Measurements from ENCODE around the gene ZNF723.
"Not testable (repeated sequence)": the region's sequence is repeated elsewhere in the genome, so short reads cannot be mapped to it uniquely, and the experiment has no call there.

The ZNF723 gene

DNA sequence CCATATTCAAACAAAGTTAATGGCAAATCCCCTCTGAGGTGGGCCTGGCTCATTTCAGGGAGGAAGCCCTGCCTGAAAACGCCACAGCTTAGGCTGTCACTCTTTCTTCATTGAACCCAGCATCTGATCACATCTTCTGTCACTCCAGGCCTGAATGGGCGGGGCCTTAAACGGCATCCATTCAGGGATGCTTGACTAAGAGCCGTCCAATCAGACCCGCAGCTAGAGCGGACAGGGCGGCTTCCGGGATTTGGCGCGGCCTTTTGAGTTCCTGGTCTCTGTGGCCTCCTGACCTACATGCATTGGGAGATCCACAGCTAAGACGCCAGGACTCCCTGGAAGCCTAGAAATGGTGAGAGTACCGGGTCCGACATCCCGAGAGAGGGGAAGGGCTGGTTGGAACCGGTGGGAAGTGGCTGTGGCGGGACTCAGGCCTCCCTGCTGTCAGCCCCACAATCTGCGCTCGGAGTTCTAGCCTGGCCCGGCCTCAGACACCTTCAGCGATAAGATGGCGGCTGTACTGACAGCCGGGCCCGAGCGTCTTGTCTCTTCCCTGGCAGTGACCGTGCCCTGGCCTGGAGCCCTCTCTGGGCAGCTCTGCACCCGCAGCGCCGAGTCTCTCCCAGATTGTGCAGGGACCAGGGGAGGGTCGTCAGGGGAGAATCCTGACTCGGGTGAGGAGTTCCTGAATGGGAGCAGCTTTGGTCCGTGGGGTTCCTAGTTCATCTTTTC, at the start of gene ZNF723:
Gene ZNF723, plus strand, starts transcription at position 261 of the 732 bp plus-strand sequence. Its CDS starts 89 bp downstream, at position 350.
- DNase-seq (ENCODE audit: extremely low read depth in 1 of 2, low read depth in 1 of 2) = no peak

GRCh38 chr19:22783651-22784410, 48.3 kb upstream of the ZNF723 start, which contains the start of gene ZNF99:
Gene ZNF99 (minus strand): TSS chr19:22784151. CDS start chr19:22784016, 135 bp downstream.
- DNase-seq (ENCODE audit: extremely low read depth in 1 of 2, low read depth in 1 of 2) = no peak

DNA sequence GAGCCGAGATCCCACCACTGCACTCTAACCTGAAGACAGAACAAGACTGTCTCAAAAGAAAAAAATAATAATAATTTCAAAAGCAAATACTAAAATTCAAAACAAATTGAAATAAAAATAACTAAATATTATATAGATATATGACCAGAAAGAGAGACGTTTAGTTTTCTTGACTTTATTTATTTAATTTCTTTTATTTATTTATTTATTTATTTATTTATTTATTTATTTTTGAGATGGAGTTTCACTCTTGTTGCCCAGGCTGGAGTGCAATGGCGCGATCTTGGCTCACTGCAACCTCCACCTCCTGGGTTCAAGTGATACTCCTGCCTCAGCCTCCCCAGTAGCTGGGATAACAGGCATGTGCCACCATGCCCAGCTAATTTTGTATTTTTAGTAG, 39.2 kb upstream of the ZNF723 start:
- not testable (repeated sequence) for DNase-seq (ENCODE audit: extremely low read depth in 1 of 2, low read depth in 1 of 2)

GRCh38 chr19:22797040-22797439, 35.1 kb upstream of the ZNF723 start:
- DNase-seq (ENCODE audit: extremely low read depth in 1 of 2, low read depth in 1 of 2) = no peak

GRCh38 chr19:22806418-22806817, 25.7 kb upstream of the ZNF723 start:
- DNase-seq (ENCODE audit: extremely low read depth in 1 of 2, low read depth in 1 of 2) = no peak

DNA sequence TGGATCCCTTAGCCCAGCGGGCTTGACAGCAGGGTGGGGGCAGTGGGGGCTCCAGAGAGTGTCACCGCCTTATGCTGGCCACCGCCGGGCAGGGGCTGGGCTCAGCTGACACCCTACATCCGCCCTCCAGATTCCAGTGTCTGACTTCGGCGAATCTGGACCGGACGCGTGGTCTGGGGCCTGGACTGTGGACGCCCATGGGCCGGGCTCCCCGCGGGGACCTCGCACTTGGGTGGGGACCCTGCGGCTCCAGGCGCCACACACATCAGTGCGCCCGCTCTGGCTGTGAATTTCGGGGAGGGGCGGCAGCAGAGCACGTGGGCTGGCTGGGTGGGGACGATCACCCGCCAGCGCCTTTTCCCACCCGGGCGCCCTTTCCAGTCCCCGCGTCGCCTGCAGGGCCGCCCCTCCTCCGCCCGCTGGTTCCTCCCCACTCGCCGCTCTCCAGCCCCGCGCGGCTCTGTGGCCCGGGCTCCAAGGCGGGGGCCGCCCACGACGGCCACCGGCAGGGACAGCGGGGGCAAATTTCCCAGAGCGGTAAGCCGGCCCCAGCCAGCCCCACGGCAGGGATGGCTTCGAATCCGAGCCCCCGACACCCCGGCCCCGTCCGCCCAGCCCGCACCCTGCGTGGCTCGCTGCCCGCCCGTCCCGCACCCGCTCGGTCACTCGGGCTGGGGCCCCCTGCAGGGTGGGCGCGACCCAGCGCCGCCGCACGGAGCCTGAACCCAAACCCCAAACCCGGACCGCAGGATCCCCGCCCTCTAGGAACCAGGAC, 24.8 kb upstream of the ZNF723 start:
- no peak for DNase-seq (ENCODE audit: extremely low read depth in 1 of 2, low read depth in 1 of 2)

DNA sequence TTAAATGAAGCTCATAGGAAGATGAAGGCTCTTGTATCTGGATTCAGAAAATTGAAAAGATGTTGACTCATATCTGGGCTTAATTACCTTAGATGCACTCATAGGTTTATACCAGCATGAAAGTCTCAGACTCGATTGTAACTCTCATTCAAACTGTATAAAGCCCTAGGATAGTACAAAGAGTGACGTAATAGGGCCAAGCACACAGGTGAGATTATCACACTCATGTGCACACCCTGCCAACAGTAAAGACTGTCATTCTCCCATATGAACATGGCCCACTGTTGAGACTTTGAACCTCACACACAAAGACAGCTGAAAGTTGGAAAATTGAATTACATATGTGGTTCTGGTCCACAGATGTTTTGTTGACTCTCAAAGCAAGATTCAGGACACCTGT, 18.0 kb upstream of the ZNF723 start:
- DNase-seq (ENCODE audit: extremely low read depth in 1 of 2, low read depth in 1 of 2) = no peak

- no peak for DNase-seq (ENCODE audit: extremely low read depth in 1 of 2, low read depth in 1 of 2)
Measured at GRCh38 chr19:22831211-22831610, 880 bp upstream of the ZNF723 start.

- not testable (repeated sequence) for DNase-seq (ENCODE audit: extremely low read depth in 1 of 2, low read depth in 1 of 2)
Measured at GRCh38 chr19:22857713-22858320, 25.7 kb downstream of the ZNF723 start.

DNA sequence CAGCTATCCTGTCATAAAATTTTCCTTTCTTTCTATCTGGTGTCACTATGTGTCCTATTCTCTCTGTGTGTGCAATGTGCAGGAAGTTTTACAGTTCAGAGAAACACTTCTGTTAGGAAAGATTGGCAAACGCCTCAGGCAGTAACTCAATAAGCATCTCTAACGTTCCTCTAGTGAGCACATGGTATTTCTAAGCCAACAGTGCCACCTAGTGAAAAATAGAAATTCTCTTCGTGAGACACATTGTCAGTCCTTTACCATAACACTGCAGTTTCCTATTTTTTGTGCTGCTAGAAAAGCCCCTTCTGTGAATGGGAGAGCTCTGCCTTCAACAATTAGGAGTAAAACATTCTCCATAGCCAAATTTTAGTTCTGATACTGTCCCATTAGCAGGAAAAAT, 50.7 kb downstream of the ZNF723 start:
- DNase-seq (ENCODE audit: extremely low read depth in 1 of 2, low read depth in 1 of 2) = no peak

DNA sequence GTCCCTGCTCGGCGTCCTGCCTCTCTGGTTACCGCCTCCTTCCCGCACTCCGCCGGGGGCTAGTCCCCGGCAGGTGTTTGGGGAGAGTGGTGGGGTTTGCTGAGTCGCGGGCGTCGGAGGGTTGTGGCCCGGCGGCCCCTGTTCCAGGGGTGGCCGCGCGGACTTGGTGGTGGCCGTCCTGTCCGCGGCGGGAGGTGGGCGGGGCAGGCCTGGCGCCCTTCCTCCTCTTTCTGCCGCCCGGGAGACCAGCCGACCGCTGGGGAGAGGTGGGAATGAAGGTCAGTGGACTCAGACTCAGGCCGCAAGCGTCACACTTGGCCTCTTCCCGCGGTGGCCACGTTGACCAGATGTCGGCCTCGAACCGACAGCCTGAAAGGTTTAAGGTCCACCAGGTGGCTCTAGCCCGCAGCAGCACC, 61.8 kb downstream of the ZNF723 start:
- no peak for DNase-seq (ENCODE audit: extremely low read depth in 1 of 2, low read depth in 1 of 2)

GRCh38 chr19:22901431-22902130, 69.5 kb downstream of the ZNF723 start:
- no peak for DNase-seq (ENCODE audit: extremely low read depth in 1 of 2, low read depth in 1 of 2)
